Measurements from ENCODE around the gene PTPRCAP.

The PTPRCAP gene

GRCh38 chr11:67417425-67417824 is 20.1 kb downstream of the PTPRCAP start:
- no peak for DNase-seq (ENCODE audit: low read depth, low spot score)
- no peak overlapping the region for H3K4me3 ChIP-seq (ENCODE audit: low read depth, low read length)
- TF ChIP-seq CTCF (IDR thresholded peaks at IDR 0.05; ENCODE audit: insufficient read depth, low read length, missing control alignments) = no peak
- POLR2A ChIA-PET = no interaction called here
- CTCF ChIA-PET = interaction anchor here (4.2 to 6.5 kb wide), 2 partner anchors 15 kb away, joined by 28 to 40 read pairs; partner anchors contain the start of genes PPP1CA and TBC1D10C

DNA sequence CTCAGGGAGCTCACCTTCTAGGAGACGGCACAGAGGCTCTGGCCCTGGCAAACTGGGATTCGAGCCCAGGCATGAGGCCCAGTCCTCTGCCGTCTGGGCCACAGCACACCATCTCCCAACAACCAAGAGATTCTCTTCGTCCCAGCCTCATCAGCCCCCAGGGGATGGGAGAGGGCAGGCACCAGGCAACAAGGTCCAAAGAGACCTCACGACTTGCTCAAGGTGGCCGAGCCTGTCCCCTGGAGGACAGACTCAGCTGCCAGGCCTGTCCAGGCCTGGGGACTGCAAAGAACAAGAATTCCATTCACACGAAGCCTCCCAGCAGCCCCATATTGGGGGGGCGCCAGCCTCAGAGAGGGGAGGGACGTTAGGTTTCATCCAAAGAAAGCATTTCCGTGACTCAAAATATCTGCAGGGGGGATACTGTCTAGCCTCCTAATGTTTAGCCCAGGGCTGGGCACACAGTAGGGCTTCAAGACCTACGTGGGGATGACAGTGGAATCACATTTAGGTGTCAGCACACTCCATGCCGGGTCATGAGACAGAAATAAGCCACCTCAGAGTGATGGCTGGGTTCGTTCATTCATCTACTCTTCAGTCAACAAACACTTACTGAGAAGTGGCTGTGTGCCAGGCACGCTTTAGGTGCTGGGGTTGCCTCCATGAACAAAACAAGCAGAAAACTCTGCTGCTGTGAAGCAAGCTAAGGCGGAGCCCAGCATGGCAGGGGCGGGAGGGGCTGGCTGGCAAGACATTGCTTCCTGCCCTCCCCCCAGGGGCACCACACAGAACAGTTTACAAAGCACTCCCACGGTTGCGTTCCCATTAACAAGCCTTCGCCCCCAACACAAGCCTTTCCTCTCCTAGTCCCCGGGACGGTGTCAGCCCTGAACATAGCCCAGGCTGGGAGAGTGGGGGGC is 20.8 kb downstream of the PTPRCAP start:
- no peak overlapping the region for H3K4me3 ChIP-seq (ENCODE audit: low read depth, low read length)
- ChIA-PET POLR2A (interaction anchor here (0.6 kb wide), 1 partner anchor 27 kb away, joined by 5 read pairs; the partner anchor contains the start of gene CORO1B), CTCF (interaction anchor here (6.5 kb wide), 1 partner anchor 14 kb away, joined by 40 read pairs; the partner anchor contains the start of genes PPP1CA and TBC1D10C)
- no peak for DNase-seq (ENCODE audit: low read depth, low spot score)
- TF ChIP-seq CTCF (IDR thresholded peaks at IDR 0.05; ENCODE audit: insufficient read depth, low read length, missing control alignments) = no peak

DNA sequence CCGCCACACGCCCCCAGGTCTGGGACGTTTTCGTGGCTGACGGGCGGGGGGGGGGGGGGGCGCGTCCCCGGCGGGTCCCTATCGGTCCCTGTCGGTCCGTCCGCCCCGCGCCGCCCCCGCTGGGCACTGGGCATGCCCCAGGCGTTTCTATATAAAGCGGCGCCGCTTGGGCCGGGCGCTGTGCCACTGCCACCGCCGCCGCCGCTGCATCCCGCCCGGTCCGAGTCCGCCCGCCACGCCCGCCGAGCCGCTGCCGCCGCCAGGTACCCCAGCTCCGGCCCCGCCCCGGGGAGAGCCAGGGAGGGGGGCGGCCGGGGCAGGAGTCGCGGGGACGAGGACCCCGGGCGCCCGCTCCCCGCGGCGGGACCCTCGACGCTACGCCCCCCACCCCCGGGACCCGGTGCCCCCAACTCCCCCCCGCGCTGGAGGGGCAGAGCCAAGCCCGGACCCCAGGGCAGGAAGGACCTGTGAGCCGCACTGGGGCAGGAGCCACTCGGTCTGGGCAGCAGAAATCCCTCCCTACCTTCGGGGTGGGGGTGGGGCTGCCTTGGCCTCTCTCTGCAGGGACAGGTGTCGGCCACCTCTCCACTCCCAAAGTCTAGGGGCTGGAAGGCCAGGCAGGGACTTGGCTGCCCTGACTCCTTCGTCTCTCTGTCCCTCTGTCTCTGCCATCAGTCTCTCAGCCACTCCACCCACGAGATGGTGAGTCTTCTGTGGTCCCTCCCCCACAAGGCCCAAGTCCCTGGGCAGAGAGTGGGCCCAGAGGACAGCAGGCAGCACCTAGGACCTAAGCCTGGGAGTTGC is 21.8 kb downstream of the PTPRCAP start, which contains the start of gene CARNS1:
TSS of gene CARNS1 (plus strand) at position 178 of the 804 bp plus-strand sequence. CDS start at position 700, 522 bp downstream.
- DNase-seq (ENCODE audit: low read depth, low spot score) = no peak
- H3K4me3 ChIP-seq (ENCODE audit: low read depth, low read length) = peak within 1 kb of the TSS; percentile 23; the same call in 1 of the 2 replicates
- CTCF ChIA-PET = interaction anchor here (6.5 kb wide), 1 partner anchor 13 kb away, joined by 40 read pairs; the partner anchor contains the start of genes PPP1CA and TBC1D10C
- no peak for TF ChIP-seq CTCF (IDR thresholded peaks at IDR 0.05; ENCODE audit: insufficient read depth, low read length, missing control alignments)
- POLR2A ChIA-PET = interaction anchor here (0.6 kb wide), 1 partner anchor 28 kb away, joined by 5 read pairs; the partner anchor contains the start of gene CORO1B

- ChIA-PET POLR2A (no interaction called here), CTCF (interaction anchor here (1.0 to 6.5 kb wide), 4 partner anchors 11 to 62 kb away, joined by 3 to 40 read pairs (median 4); partner anchors contain the start of genes PPP1CA and TBC1D10C)
- H3K4me3 ChIP-seq (ENCODE audit: low read depth, low read length) = no peak overlapping the region
- no peak for DNase-seq (ENCODE audit: low read depth, low spot score)
- TF ChIP-seq CTCF (IDR thresholded peaks at IDR 0.05; ENCODE audit: insufficient read depth, low read length, missing control alignments) = no peak
Measured at GRCh38 chr11:67413266-67413849, 24.1 kb downstream of the PTPRCAP start.

- no peak overlapping the region for H3K4me3 ChIP-seq (ENCODE audit: low read depth, low read length)
- no peak for DNase-seq (ENCODE audit: low read depth, low spot score)
- TF ChIP-seq CTCF (IDR thresholded peaks at IDR 0.05; ENCODE audit: insufficient read depth, low read length, missing control alignments) = no peak
- CTCF ChIA-PET = interaction anchor here (1.1 to 6.5 kb wide), 2 partner anchors 10 to 61 kb away, joined by 6 to 40 read pairs; partner anchors contain the start of genes PPP1CA and TBC1D10C
- POLR2A ChIA-PET = no interaction called here
Measured at GRCh38 chr11:67412495-67413179, 24.8 kb downstream of the PTPRCAP start.
